ENCODE data around the gene RPA3.

RPA3 gene

GRCh38 chr7:7718492-7718891 is at the start of gene RPA3:
TSS of gene RPA3 (minus strand) at chr7:7718607. CDS start at chr7:7640418, 78,189 bp downstream.
- no peak for DNase-seq (ENCODE audit: low read depth in 4 of 4, low spot score in 1 of 4)

- no peak for DNase-seq (ENCODE audit: low read depth in 4 of 4, low spot score in 1 of 4)
Observed at GRCh38 chr7:7766671-7767070, 48.3 kb upstream of the RPA3 start.

GRCh38 chr7:7765422-7765821 is 47.0 kb upstream of the RPA3 start:
- no peak for DNase-seq (ENCODE audit: low read depth in 4 of 4, low spot score in 1 of 4)

GRCh38 chr7:7764520-7765396 is 46.4 kb upstream of the RPA3 start:
- no peak for DNase-seq (ENCODE audit: low read depth in 4 of 4, low spot score in 1 of 4)

- no peak for DNase-seq (ENCODE audit: low read depth in 4 of 4, low spot score in 1 of 4)
Observed at GRCh38 chr7:7761974-7762779, 43.8 kb upstream of the RPA3 start.

- DNase-seq (ENCODE audit: low read depth in 4 of 4, low spot score in 1 of 4): no peak
Observed at GRCh38 chr7:7761340-7761973, 43.0 kb upstream of the RPA3 start.

- no peak for DNase-seq (ENCODE audit: low read depth in 4 of 4, low spot score in 1 of 4)
Observed at GRCh38 chr7:7757576-7757975, 39.2 kb upstream of the RPA3 start.

GRCh38 chr7:7756577-7756976 is 38.2 kb upstream of the RPA3 start:
- no peak for DNase-seq (ENCODE audit: low read depth in 4 of 4, low spot score in 1 of 4)

GRCh38 chr7:7751243-7752092 is 33.1 kb upstream of the RPA3 start:
- DNase-seq (ENCODE audit: low read depth in 4 of 4, low spot score in 1 of 4): no peak

GRCh38 chr7:7750571-7751242 is 32.3 kb upstream of the RPA3 start:
- no peak for DNase-seq (ENCODE audit: low read depth in 4 of 4, low spot score in 1 of 4)

GRCh38 chr7:7746458-7746857 is 28.1 kb upstream of the RPA3 start:
- DNase-seq (ENCODE audit: low read depth in 4 of 4, low spot score in 1 of 4): no peak

GRCh38 chr7:7745966-7746365 is 27.6 kb upstream of the RPA3 start:
- no peak for DNase-seq (ENCODE audit: low read depth in 4 of 4, low spot score in 1 of 4)

- no peak for DNase-seq (ENCODE audit: low read depth in 4 of 4, low spot score in 1 of 4)
Observed at GRCh38 chr7:7745258-7745657, 26.9 kb upstream of the RPA3 start.

- DNase-seq (ENCODE audit: low read depth in 4 of 4, low spot score in 1 of 4): no peak
Observed at GRCh38 chr7:7742223-7742622, 23.8 kb upstream of the RPA3 start.

- DNase-seq (ENCODE audit: low read depth in 4 of 4, low spot score in 1 of 4): no peak
Observed at GRCh38 chr7:7740037-7740355, 21.6 kb upstream of the RPA3 start.

GRCh38 chr7:7739204-7740036 is 21.0 kb upstream of the RPA3 start:
- no peak for DNase-seq (ENCODE audit: low read depth in 4 of 4, low spot score in 1 of 4)

- DNase-seq (ENCODE audit: low read depth in 4 of 4, low spot score in 1 of 4): no peak
Observed at GRCh38 chr7:7738622-7739021, 20.2 kb upstream of the RPA3 start.

GRCh38 chr7:7738177-7738576 is 19.8 kb upstream of the RPA3 start:
- DNase-seq (ENCODE audit: low read depth in 4 of 4, low spot score in 1 of 4): no peak

GRCh38 chr7:7737674-7738073 is 19.3 kb upstream of the RPA3 start:
- no peak for DNase-seq (ENCODE audit: low read depth in 4 of 4, low spot score in 1 of 4)

- DNase-seq (ENCODE audit: low read depth in 4 of 4, low spot score in 1 of 4): no peak
Observed at GRCh38 chr7:7736671-7737070, 18.3 kb upstream of the RPA3 start.
